Caco-2 (cell line): ENCODE results near the gene TSPAN9. TPM values are rescaled to one million over a fixed set of nuclear protein-coding genes. Genes with fewer than 3 reads are reported as not detected.

Source experiments
- BruUV-seq: library from RNA; stranded (reverse); fragments of 400-500 nt; replicated peaks from 2 replicates; lab custom pipeline; 2021; lab: Mats Ljungman, UMichigan
- CTCF ChIA-PET: fragments of 300-600 bp; sonication (Branson Sonifier 250); formaldehyde crosslinking; loops from one replicate; lab custom pipeline; 2022; ENCODE audit warnings: antibody characterized with exemption; lab: Charles Lee
- POLR2A ChIA-PET: fragments of 300-600 bp; sonication (Branson Sonifier 250); formaldehyde crosslinking; loops from one replicate; lab custom pipeline; 2022; ENCODE audit warnings: antibody characterized with exemption; lab: Charles Lee
- DNase-seq, 2 experiments: peaks; one replicate each; pipeline versions ENCODE4 v3.0.0 to v3.0.0-alpha.2; 2020 to 2022
- H3K27me3 ChIP-seq: replicated peaks from 2 replicates; pipeline ENCODE4 v1.6.0; 2011; ENCODE audit warnings: low read length; ENCODE audit not compliant: control insufficient read depth, insufficient read depth
- H3K36me3 ChIP-seq: 2 replicates; pipeline ENCODE4 v1.5.1; 2011; ENCODE audit warnings: low read length; ENCODE audit not compliant: control insufficient read depth, insufficient read depth
- H3K4me1 ChIP-seq: fragments of 250-450 bp; sonication (Bioruptor Pico); 2 replicates; pipeline ENCODE4 v1.5.1; 2020; ENCODE audit warnings: mild to moderate bottlenecking
- H3K4me3 ChIP-seq: 2 replicates; pipeline ENCODE4 v1.5.1; 2011; ENCODE audit warnings: low read depth, mild to moderate bottlenecking, control low read depth, low read length
- H3K9me3 ChIP-seq: fragments of 250-450 bp; sonication (Bioruptor Pico); 2 replicates; pipeline ENCODE4 v1.5.1; 2020; ENCODE audit warnings: mild to moderate bottlenecking, moderate library complexity
- H3K27ac Mint-ChIP-seq: one replicate; pipeline ENCODE4 v1.8.0; 2022; ENCODE audit warnings: mixed read lengths; ENCODE audit not compliant: unreplicated experiment
- H3K27me3 Mint-ChIP-seq: one replicate; pipeline ENCODE4 v1.8.0; 2022; ENCODE audit warnings: mixed read lengths; ENCODE audit not compliant: insufficient read depth, unreplicated experiment
- H3K36me3 Mint-ChIP-seq: one replicate; pipeline ENCODE4 v1.8.0; 2022; ENCODE audit warnings: mild to moderate bottlenecking, mixed read lengths; ENCODE audit not compliant: insufficient read depth, unreplicated experiment
- H3K4me1 Mint-ChIP-seq: one replicate; pipeline ENCODE4 v1.8.0; 2022; ENCODE audit warnings: low read depth, mixed read lengths; ENCODE audit not compliant: unreplicated experiment
- H3K4me3 Mint-ChIP-seq: one replicate; pipeline ENCODE4 v1.8.0; 2022; ENCODE audit warnings: mild to moderate bottlenecking, moderate library complexity, mixed read lengths; ENCODE audit not compliant: unreplicated experiment
- H3K9me3 Mint-ChIP-seq: one replicate; pipeline ENCODE4 v1.8.0; 2022; ENCODE audit warnings: mixed read lengths; ENCODE audit not compliant: unreplicated experiment
- intact Hi-C: fragments of 100-400 bp; cut with micrococcal nuclease; formaldehyde crosslinking; loops from one replicate; pipeline ENCODE4 v1.10.0; 2022; ENCODE audit not compliant: unreplicated experiment
- total RNA-seq: library from RNA; stranded (reverse); gene quantifications from 2 replicates; pipeline ENCODE4 v1.2.3, GENCODE V29; 2022
- TF ChIP-seq, protein P1 (sequence below), 2 experiments: fragments of 200-600 bp in 1 of 2; IDR thresholded peaks; 1 replicate in 1 of 2; 2 replicates in 1 of 2; pipeline versions ENCODE4 v1.5.1 to v1.8.0; 2011 to 2022; ENCODE audit warnings: antibody characterized with exemption in 1 of 2, control low read depth in 1 of 2, inconsistent platforms in 1 of 2, low read depth in 1 of 2, low read length in 1 of 2, mild to moderate bottlenecking in 1 of 2, moderate library complexity in 1 of 2; ENCODE audit not compliant: insufficient read depth in 1 of 2, severe bottlenecking in 1 of 2, unreplicated experiment in 1 of 2

The TSPAN9 gene
- total RNA-seq, 1 experiment from 2014 or later: 49.1 TPM

DNA sequence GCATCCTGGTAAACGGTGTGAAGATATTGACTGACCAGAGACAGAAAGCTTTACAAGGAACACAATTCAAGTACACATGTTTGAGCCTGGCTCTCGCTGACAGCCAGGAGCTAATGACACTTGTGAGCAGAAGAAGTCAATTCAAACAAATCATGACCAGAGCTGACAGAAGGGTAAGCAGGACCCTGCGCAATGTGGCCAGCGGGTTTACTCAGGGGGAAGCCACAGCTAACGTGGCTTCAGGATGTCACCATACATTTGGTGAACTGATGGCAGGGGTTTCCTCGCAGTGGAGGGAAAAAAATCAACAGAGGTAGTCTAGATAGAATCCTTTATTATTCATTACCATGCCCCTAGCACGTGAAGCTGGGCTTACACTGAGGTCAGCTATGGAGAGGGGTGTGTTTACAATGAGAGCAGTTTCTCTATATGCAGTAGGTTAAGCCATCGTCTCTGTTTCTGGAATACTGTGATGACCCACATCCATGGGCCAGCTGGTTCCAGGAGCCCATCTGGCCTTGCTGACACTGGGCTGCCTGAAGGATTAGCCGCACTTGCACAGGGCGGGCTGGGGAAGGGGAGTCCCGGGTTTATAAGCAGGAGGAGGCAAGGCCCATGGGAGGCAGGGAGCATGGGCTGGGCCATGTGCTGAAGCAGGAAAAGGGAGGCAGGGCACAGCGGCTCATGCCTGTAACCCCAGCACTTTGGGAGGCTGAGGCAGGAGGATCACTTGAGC is 215.7 kb downstream of the TSPAN9 start:
- peaks cover 10% of the 10 kb centered on the region for H3K27me3 Mint-ChIP-seq
- ChIA-PET POLR2A (no interaction called here), CTCF (interaction anchor here (0.9 kb wide), 1 partner anchor 8 kb away, joined by 12 read pairs; no protein-coding TSS in a partner anchor)
- Histone ChIP-seq H3K4me3 (no peak overlapping the region), H3K4me1 (no peaks in the 10 kb centered on the region), H3K27me3 (no peaks in the 10 kb centered on the region), H3K9me3 (no peaks in the 10 kb centered on the region), H3K36me3 (no peaks in the 10 kb centered on the region)
- H3K27ac Mint-ChIP-seq: no peak overlapping the region
- TF ChIP-seq, protein P1, sequence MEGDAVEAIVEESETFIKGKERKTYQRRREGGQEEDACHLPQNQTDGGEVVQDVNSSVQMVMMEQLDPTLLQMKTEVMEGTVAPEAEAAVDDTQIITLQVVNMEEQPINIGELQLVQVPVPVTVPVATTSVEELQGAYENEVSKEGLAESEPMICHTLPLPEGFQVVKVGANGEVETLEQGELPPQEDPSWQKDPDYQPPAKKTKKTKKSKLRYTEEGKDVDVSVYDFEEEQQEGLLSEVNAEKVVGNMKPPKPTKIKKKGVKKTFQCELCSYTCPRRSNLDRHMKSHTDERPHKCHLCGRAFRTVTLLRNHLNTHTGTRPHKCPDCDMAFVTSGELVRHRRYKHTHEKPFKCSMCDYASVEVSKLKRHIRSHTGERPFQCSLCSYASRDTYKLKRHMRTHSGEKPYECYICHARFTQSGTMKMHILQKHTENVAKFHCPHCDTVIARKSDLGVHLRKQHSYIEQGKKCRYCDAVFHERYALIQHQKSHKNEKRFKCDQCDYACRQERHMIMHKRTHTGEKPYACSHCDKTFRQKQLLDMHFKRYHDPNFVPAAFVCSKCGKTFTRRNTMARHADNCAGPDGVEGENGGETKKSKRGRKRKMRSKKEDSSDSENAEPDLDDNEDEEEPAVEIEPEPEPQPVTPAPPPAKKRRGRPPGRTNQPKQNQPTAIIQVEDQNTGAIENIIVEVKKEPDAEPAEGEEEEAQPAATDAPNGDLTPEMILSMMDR (IDR thresholded peaks at IDR 0.05; ENCODE audit: insufficient read depth in 1 of 2, low read depth in 1 of 2, low read length in 1 of 2, severe bottlenecking in 1 of 2, unreplicated experiment in 1 of 2): no peak
- no peak overlapping the region for H3K4me3 Mint-ChIP-seq
- H3K9me3 Mint-ChIP-seq: no peaks in the 10 kb centered on the region
- intact Hi-C loops: no loop called here
- DNase-seq: no peak
- no peaks in the 10 kb centered on the region for H3K4me1 Mint-ChIP-seq
- no TSS peak for BruUV-seq
- H3K36me3 Mint-ChIP-seq: no peaks in the 10 kb centered on the region

DNA sequence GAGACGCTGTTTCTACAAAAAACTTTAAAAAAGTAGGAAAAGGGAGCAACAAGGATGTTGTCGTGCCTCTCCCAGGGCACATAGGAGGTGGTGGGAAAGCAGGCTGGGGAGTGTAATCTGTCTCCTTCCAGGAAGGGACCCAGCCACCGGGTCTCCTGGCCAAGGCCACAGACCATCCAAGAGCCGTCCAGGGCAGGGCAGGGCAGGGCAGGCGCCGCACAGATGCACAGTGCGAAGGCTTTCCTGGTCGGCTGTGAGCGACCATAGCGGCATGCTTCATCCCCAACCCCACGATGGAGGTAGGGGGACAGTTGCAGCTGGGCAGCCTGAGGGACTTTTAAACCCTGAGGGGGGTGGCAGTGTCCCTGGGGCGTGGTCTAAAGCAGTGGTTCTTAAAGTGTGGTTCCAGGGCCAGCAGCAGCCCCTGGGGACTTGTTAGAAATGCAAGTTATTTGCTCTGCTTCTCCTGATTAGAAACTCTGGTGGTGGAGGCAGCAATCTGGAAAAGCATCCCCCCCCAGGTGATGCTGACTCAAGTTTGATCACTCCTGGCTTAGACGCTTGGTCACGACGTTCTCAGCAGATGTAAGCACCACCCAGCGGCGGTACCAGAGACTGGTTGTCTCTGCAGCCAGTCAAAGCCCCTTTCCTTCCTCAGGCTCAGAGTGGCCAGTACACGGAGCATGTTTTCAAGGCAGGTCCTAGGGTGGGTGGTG is 216.4 kb downstream of the TSPAN9 start:
- POLR2A ChIA-PET: no interaction called here
- H3K4me1 Mint-ChIP-seq: no peaks in the 10 kb centered on the region

DNA sequence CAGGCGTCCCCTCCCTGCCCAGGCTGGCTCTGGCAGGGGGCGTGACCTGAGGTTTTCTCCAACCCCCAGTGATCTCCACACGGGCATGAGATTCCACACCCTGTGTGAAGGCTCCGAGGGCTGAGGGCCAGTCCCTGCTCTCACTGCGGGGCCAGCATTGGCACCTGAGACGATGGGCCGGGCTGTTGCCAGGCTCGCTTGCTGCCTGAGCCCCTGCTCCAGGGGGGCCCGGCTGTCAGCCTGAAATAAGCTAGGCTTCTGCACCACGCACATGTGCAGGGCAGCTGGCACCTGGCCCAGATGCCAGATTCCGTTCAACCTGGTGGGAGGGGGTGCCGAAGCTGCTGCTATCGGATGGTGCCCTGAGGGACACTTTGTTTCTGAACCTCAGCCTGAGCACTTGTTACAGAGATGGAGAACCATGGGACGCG is 217.3 kb downstream of the TSPAN9 start:
- Mint-ChIP-seq H3K4me3 (no peak overlapping the region), H3K27ac (no peak overlapping the region), H3K9me3 (no peaks in the 10 kb centered on the region), H3K36me3 (no peaks in the 10 kb centered on the region), H3K4me1 (no peaks in the 10 kb centered on the region), H3K27me3 (peaks cover 16% of the 10 kb centered on the region)
- TF ChIP-seq, protein P1 (IDR thresholded peaks at IDR 0.05; ENCODE audit: insufficient read depth in 1 of 2, low read depth in 1 of 2, low read length in 1 of 2, severe bottlenecking in 1 of 2, unreplicated experiment in 1 of 2): no peak
- no peaks in the 10 kb centered on the region for H3K9me3 ChIP-seq
- no TSS peak for BruUV-seq
- DNase-seq: no peak
- no peaks in the 10 kb centered on the region for H3K4me1 ChIP-seq
- H3K4me3 ChIP-seq: no peak overlapping the region
- CTCF ChIA-PET: no interaction called here
- H3K27me3 ChIP-seq: peaks cover 2% of the 10 kb centered on the region
- POLR2A ChIA-PET: no interaction called here
- H3K36me3 ChIP-seq: no peaks in the 10 kb centered on the region
- intact Hi-C loops: no loop called here

More for the DNA sequence above, 216.4 kb downstream of the TSPAN9 start:
- Histone ChIP-seq H3K4me3 (no peak overlapping the region), H3K36me3 (no peaks in the 10 kb centered on the region), H3K9me3 (no peaks in the 10 kb centered on the region), H3K4me1 (no peaks in the 10 kb centered on the region), H3K27me3 (peaks cover 2% of the 10 kb centered on the region; the same call in 1 of the 2 replicates)
- Mint-ChIP-seq H3K27ac (no peak overlapping the region), H3K4me3 (no peak overlapping the region), H3K27me3 (peaks cover 12% of the 10 kb centered on the region), H3K36me3 (no peaks in the 10 kb centered on the region), H3K9me3 (no peaks in the 10 kb centered on the region)
- DNase-seq: no peak
- CTCF ChIA-PET: no interaction called here
- TF ChIP-seq, protein P1 (IDR thresholded peaks at IDR 0.05; ENCODE audit: insufficient read depth in 1 of 2, low read depth in 1 of 2, low read length in 1 of 2, severe bottlenecking in 1 of 2, unreplicated experiment in 1 of 2): no peak
- intact Hi-C loops: no loop called here
- no TSS peak for BruUV-seq
